Endothelial cell of umbilical vein (primary cell): ENCODE results near the gene ECPAS. TPM values are rescaled to one million over a fixed set of nuclear protein-coding genes. Genes with fewer than 3 reads are reported as not detected.

Experiments
- BruUV-seq: library from RNA; stranded (reverse); fragments of 400-500 nt; replicated peaks from 2 replicates; lab custom pipeline; 2021; lab: Mats Ljungman, UMichigan
- CTCF ChIA-PET: fragments of 300-600, 350-600 bp; sonication (Branson Sonifier 250); formaldehyde crosslinking; loops from one replicate; lab custom pipeline; 2021; ENCODE audit warnings: antibody characterized with exemption, inconsistent platforms; lab: Charles Lee
- POLR2A ChIA-PET: fragments of 300-600, 350-600 bp; sonication (Branson Sonifier 250); formaldehyde crosslinking; loops from one replicate; lab custom pipeline; 2021; ENCODE audit warnings: antibody characterized with exemption, inconsistent platforms; lab: Charles Lee
- DNase-seq: peaks from one replicate; pipeline ENCODE4 v3.0.0-alpha.2; 2011; ENCODE audit warnings: low read depth, low spot score
- FAIRE-seq: peaks from 2 replicates; lab custom pipeline; 2011; peaks lifted over from hg19 to GRCh38; lab: Jason Lieb, UNC
- H2AFZ ChIP-seq: 2 replicates; pipeline ENCODE4 v1.6.0; 2012; ENCODE audit warnings: low read depth, low read length, control low read depth, inconsistent platforms
- H3K27ac ChIP-seq: 2 replicates; pipeline ENCODE4 v1.5.1; 2011; ENCODE audit warnings: low read depth, mild to moderate bottlenecking, control low read depth, low read length, moderate library complexity; ENCODE audit not compliant: insufficient read depth
- H3K27me3 ChIP-seq, 2 experiments: 2 replicates each; pipeline versions ENCODE4 v1.6.0 to v1.6.1; 2011; ENCODE audit warnings: low read length in 2 of 2, mixed read lengths in 1 of 2; ENCODE audit not compliant: control insufficient read depth in 2 of 2, insufficient read depth in 2 of 2
- H3K36me3 ChIP-seq, 2 experiments: 2 replicates in 1 of 2; 3 replicates in 1 of 2; pipeline ENCODE4 v1.5.1; 2011; ENCODE audit warnings: low read length in 2 of 2, mild to moderate bottlenecking in 1 of 2, moderate library complexity in 1 of 2; ENCODE audit not compliant: control insufficient read depth in 2 of 2, insufficient read depth in 2 of 2; ENCODE audit errors: extremely low read depth in 1 of 2
- H3K4me1 ChIP-seq: 3 replicates; pipeline ENCODE4 v1.5.1; 2011; ENCODE audit warnings: mild to moderate bottlenecking, low read length; ENCODE audit not compliant: control insufficient read depth, insufficient read depth; ENCODE audit errors: extremely low read depth
- H3K4me2 ChIP-seq: 2 replicates; pipeline ENCODE4 v1.6.1; 2011; ENCODE audit warnings: low read length, control low read depth, mixed read lengths; ENCODE audit not compliant: insufficient read depth
- H3K4me3 ChIP-seq, 3 experiments: fragments of 200-600 bp in 1 of 3; sonication (generic), shearing (Covaris generic) in 1 of 3; replicated peaks in 1 of 3; 2 replicates each; pipeline ENCODE4 v1.5.1; 2011 to 2016; ENCODE audit warnings: control low read depth in 3 of 3, low read length in 3 of 3, mild to moderate bottlenecking in 2 of 3, inconsistent platforms in 1 of 3, low read depth in 1 of 3, moderate library complexity in 1 of 3; ENCODE audit not compliant: insufficient read depth in 1 of 3
- H3K79me2 ChIP-seq: 2 replicates; pipeline ENCODE4 v1.6.0; 2012; ENCODE audit warnings: low read length, inconsistent platforms; ENCODE audit not compliant: control insufficient read depth, insufficient read depth
- H3K9ac ChIP-seq: replicated peaks from 2 replicates; pipeline ENCODE3; 2011; ENCODE audit warnings: low read length, control low read depth; ENCODE audit not compliant: insufficient read depth; ENCODE audit errors: extremely low read depth
- H3K9me1 ChIP-seq: replicated peaks from 3 replicates; pipeline ENCODE4 v1.6.0; 2011; ENCODE audit warnings: mild to moderate bottlenecking, low read length; ENCODE audit not compliant: control insufficient read depth, insufficient read depth; ENCODE audit errors: extremely low read depth
- H3K9me3 ChIP-seq: replicated peaks from 2 replicates; pipeline ENCODE4 v1.5.1; 2012; ENCODE audit warnings: low read length, inconsistent platforms; ENCODE audit not compliant: control insufficient read depth, insufficient read depth
- H4K20me1 ChIP-seq: replicated peaks from 2 replicates; pipeline ENCODE3; 2011; ENCODE audit warnings: mild to moderate bottlenecking, low read length; ENCODE audit not compliant: control insufficient read depth, insufficient read depth; ENCODE audit errors: extremely low read depth
- CTCF ChIP-seq, 2 donors: IDR thresholded peaks; 1 replicate in 1 of 2; 2 replicates in 1 of 2; pipeline ENCODE4 v1.5.1; 2011; ENCODE audit warnings: low read length in 2 of 2, mild to moderate bottlenecking in 2 of 2, moderate library complexity in 2 of 2, control low read depth in 1 of 2, inconsistent platforms in 1 of 2, low read depth in 1 of 2; ENCODE audit not compliant: insufficient read depth in 1 of 2; ENCODE audit errors: extremely low read depth in 1 of 2
- EZH2 ChIP-seq: IDR thresholded peaks from 2 replicates; pipeline ENCODE4 v1.6.1; 2012; ENCODE audit warnings: borderline replicate concordance, low read depth, mild to moderate bottlenecking, moderate library complexity, low read length, inconsistent platforms; ENCODE audit not compliant: severe bottlenecking
- FOS ChIP-seq: IDR thresholded peaks from 2 replicates; pipeline ENCODE4 v1.6.1; 2011; ENCODE audit warnings: mild to moderate bottlenecking, low read length, moderate library complexity, borderline replicate concordance; ENCODE audit not compliant: insufficient read depth
- GATA2 ChIP-seq: IDR thresholded peaks from 2 replicates; pipeline ENCODE4 v1.7.0; 2011; ENCODE audit warnings: low read depth, mild to moderate bottlenecking, moderate library complexity, mixed read lengths, low read length; ENCODE audit not compliant: insufficient read length, insufficient read depth
- JUN ChIP-seq: IDR thresholded peaks from 2 replicates; pipeline ENCODE4 v1.6.1; 2011; ENCODE audit warnings: borderline replicate concordance, low read depth; ENCODE audit not compliant: insufficient read length, insufficient read depth
- MAX ChIP-seq: IDR thresholded peaks from 2 replicates; pipeline ENCODE4 v1.6.1; 2011; ENCODE audit not compliant: insufficient read depth, insufficient read length
- MYC ChIP-seq: IDR thresholded peaks from one replicate; pipeline ENCODE4 v1.6.1; 2011; ENCODE audit warnings: mild to moderate bottlenecking, low read depth, low read length
- POLR2A ChIP-seq: IDR thresholded peaks from 2 replicates; pipeline ENCODE4 v1.6.1; 2012; ENCODE audit warnings: low read depth, mild to moderate bottlenecking, control low read depth, low read length
- POLR2AphosphoS5 ChIP-seq: IDR thresholded peaks from 2 replicates; pipeline ENCODE4 v1.6.1; 2012; ENCODE audit warnings: low read depth, mild to moderate bottlenecking, control low read depth, low read length, moderate library complexity; ENCODE audit not compliant: insufficient read depth
- dilution Hi-C: fragments of 300-500 bp; cut with MboI; formaldehyde crosslinking; loops from one replicate; pipeline ENCODE4 v1.15.0; 2019; ENCODE audit warnings: low sequenced_read_pairs; ENCODE audit not compliant: extremely low pct_ligation_motif_present
- intact Hi-C: fragments of 100-400 bp; cut with micrococcal nuclease; formaldehyde crosslinking; loops from one replicate; pipeline ENCODE4 v1.10.0; 2022
- polyA plus RNA-seq, 4 experiments: library from polyadenylated mRNA; depleted of rRNA in 3 of 4; stranded (reverse) in 3 of 4; unstranded in 1 of 4; fragments of >200 nt; gene quantifications; 2 replicates each; pipeline versions ENCODE4 v1.2.1 to v1.2.3, GENCODE V29; 2011 to 2012; ENCODE audit warnings: missing spikeins in 1 of 4
- total RNA-seq: library from RNA; stranded (reverse); gene quantifications from 2 replicates; pipeline ENCODE4 v1.2.3, GENCODE V29; 2021

Gene ECPAS
- total and polyA plus RNA-seq, 2 donors (not counting 3 experiments of a cell fraction or from before 2014, with no cell fraction given), result 17.9 to 89.3 TPM

- TF ChIP-seq EZH2, result no peak
- TF ChIP-seq CTCF (IDR thresholded peaks at IDR 0.05; ENCODE audit: extremely low read depth in 1 of 2, insufficient read depth in 1 of 2, low read depth in 1 of 2, low read length in 2 of 2), result no peak
- TF ChIP-seq FOS, result no peak
- TF ChIP-seq GATA2, result no peak
- TF ChIP-seq MAX, result no peak
- TF ChIP-seq POLR2A, result no peak
- TF ChIP-seq MYC, result no peak
- TF ChIP-seq POLR2AphosphoS5, result no peak
- no peak for TF ChIP-seq JUN
- intact Hi-C loops, result no loop called here
- Histone ChIP-seq H3K9me3 (no peaks in the 10 kb centered on the region), H3K4me1 (peaks cover 6% of the 10 kb centered on the region), H2AFZ (no peak overlapping the region), H3K4me3 (no peak overlapping the region), H3K79me2 (no peaks in the 10 kb centered on the region), H3K27me3 (no peaks in the 10 kb centered on the region), H4K20me1 (no peaks in the 10 kb centered on the region), H3K27ac (no peak overlapping the region), H3K9ac (no peak overlapping the region), H3K4me2 (no peak overlapping the region), H3K9me1 (no peaks in the 10 kb centered on the region), H3K36me3 (no peaks in the 10 kb centered on the region)
- ChIA-PET CTCF (interaction anchor here (1.1 kb wide), 1 partner anchor 33 kb away, joined by 3 read pairs; no protein-coding TSS in a partner anchor), POLR2A (no interaction called here)
- BruUV-seq, result no TSS peak
- DNase-seq (no peak), FAIRE-seq (no peak)
- dilution Hi-C loops, result no loop called here
These were observed 45.6 kb upstream of the ECPAS start for GRCh38 chr9:111529787-111530186.
